Endothelial cell of umbilical vein (primary cell): ENCODE results near the gene COASY. TPM values are rescaled to one million over a fixed set of nuclear protein-coding genes. Genes with fewer than 3 reads are reported as not detected.

ENCODE experiments used
- BruUV-seq: library from RNA; stranded (reverse); fragments of 400-500 nt; replicated peaks from 2 replicates; lab custom pipeline; 2021; lab: Mats Ljungman, UMichigan
- CTCF ChIA-PET: fragments of 300-600, 350-600 bp; sonication (Branson Sonifier 250); formaldehyde crosslinking; loops from one replicate; lab custom pipeline; 2021; ENCODE audit warnings: antibody characterized with exemption, inconsistent platforms; lab: Charles Lee
- POLR2A ChIA-PET: fragments of 300-600, 350-600 bp; sonication (Branson Sonifier 250); formaldehyde crosslinking; loops from one replicate; lab custom pipeline; 2021; ENCODE audit warnings: antibody characterized with exemption, inconsistent platforms; lab: Charles Lee
- DNase-seq: peaks from one replicate; pipeline ENCODE4 v3.0.0-alpha.2; 2011; ENCODE audit warnings: low read depth, low spot score
- FAIRE-seq: peaks from 2 replicates; lab custom pipeline; 2011; peaks lifted over from hg19 to GRCh38; lab: Jason Lieb, UNC
- H2AFZ ChIP-seq: 2 replicates; pipeline ENCODE4 v1.6.0; 2012; ENCODE audit warnings: low read depth, low read length, control low read depth, inconsistent platforms
- H3K27ac ChIP-seq: 2 replicates; pipeline ENCODE4 v1.5.1; 2011; ENCODE audit warnings: low read depth, mild to moderate bottlenecking, control low read depth, low read length, moderate library complexity; ENCODE audit not compliant: insufficient read depth
- H3K27me3 ChIP-seq, 2 experiments: 2 replicates each; pipeline versions ENCODE4 v1.6.0 to v1.6.1; 2011; ENCODE audit warnings: low read length in 2 of 2, mixed read lengths in 1 of 2; ENCODE audit not compliant: control insufficient read depth in 2 of 2, insufficient read depth in 2 of 2
- H3K36me3 ChIP-seq, 2 experiments: 2 replicates in 1 of 2; 3 replicates in 1 of 2; pipeline ENCODE4 v1.5.1; 2011; ENCODE audit warnings: low read length in 2 of 2, mild to moderate bottlenecking in 1 of 2, moderate library complexity in 1 of 2; ENCODE audit not compliant: control insufficient read depth in 2 of 2, insufficient read depth in 2 of 2; ENCODE audit errors: extremely low read depth in 1 of 2
- H3K4me1 ChIP-seq: 3 replicates; pipeline ENCODE4 v1.5.1; 2011; ENCODE audit warnings: mild to moderate bottlenecking, low read length; ENCODE audit not compliant: control insufficient read depth, insufficient read depth; ENCODE audit errors: extremely low read depth
- H3K4me2 ChIP-seq: 2 replicates; pipeline ENCODE4 v1.6.1; 2011; ENCODE audit warnings: low read length, control low read depth, mixed read lengths; ENCODE audit not compliant: insufficient read depth
- H3K4me3 ChIP-seq, 3 experiments: fragments of 200-600 bp in 1 of 3; sonication (generic), shearing (Covaris generic) in 1 of 3; replicated peaks in 1 of 3; 2 replicates each; pipeline ENCODE4 v1.5.1; 2011 to 2016; ENCODE audit warnings: control low read depth in 3 of 3, low read length in 3 of 3, mild to moderate bottlenecking in 2 of 3, inconsistent platforms in 1 of 3, low read depth in 1 of 3, moderate library complexity in 1 of 3; ENCODE audit not compliant: insufficient read depth in 1 of 3
- H3K79me2 ChIP-seq: 2 replicates; pipeline ENCODE4 v1.6.0; 2012; ENCODE audit warnings: low read length, inconsistent platforms; ENCODE audit not compliant: control insufficient read depth, insufficient read depth
- H3K9ac ChIP-seq: replicated peaks from 2 replicates; pipeline ENCODE3; 2011; ENCODE audit warnings: low read length, control low read depth; ENCODE audit not compliant: insufficient read depth; ENCODE audit errors: extremely low read depth
- H3K9me1 ChIP-seq: replicated peaks from 3 replicates; pipeline ENCODE4 v1.6.0; 2011; ENCODE audit warnings: mild to moderate bottlenecking, low read length; ENCODE audit not compliant: control insufficient read depth, insufficient read depth; ENCODE audit errors: extremely low read depth
- H3K9me3 ChIP-seq: replicated peaks from 2 replicates; pipeline ENCODE4 v1.5.1; 2012; ENCODE audit warnings: low read length, inconsistent platforms; ENCODE audit not compliant: control insufficient read depth, insufficient read depth
- H4K20me1 ChIP-seq: replicated peaks from 2 replicates; pipeline ENCODE3; 2011; ENCODE audit warnings: mild to moderate bottlenecking, low read length; ENCODE audit not compliant: control insufficient read depth, insufficient read depth; ENCODE audit errors: extremely low read depth
- EZH2 ChIP-seq: IDR thresholded peaks from 2 replicates; pipeline ENCODE4 v1.6.1; 2012; ENCODE audit warnings: borderline replicate concordance, low read depth, mild to moderate bottlenecking, moderate library complexity, low read length, inconsistent platforms; ENCODE audit not compliant: severe bottlenecking
- FOS ChIP-seq: IDR thresholded peaks from 2 replicates; pipeline ENCODE4 v1.6.1; 2011; ENCODE audit warnings: mild to moderate bottlenecking, low read length, moderate library complexity, borderline replicate concordance; ENCODE audit not compliant: insufficient read depth
- JUN ChIP-seq: IDR thresholded peaks from 2 replicates; pipeline ENCODE4 v1.6.1; 2011; ENCODE audit warnings: borderline replicate concordance, low read depth; ENCODE audit not compliant: insufficient read length, insufficient read depth
- MYC ChIP-seq: IDR thresholded peaks from one replicate; pipeline ENCODE4 v1.6.1; 2011; ENCODE audit warnings: mild to moderate bottlenecking, low read depth, low read length
- POLR2A ChIP-seq: IDR thresholded peaks from 2 replicates; pipeline ENCODE4 v1.6.1; 2012; ENCODE audit warnings: low read depth, mild to moderate bottlenecking, control low read depth, low read length
- POLR2AphosphoS5 ChIP-seq: IDR thresholded peaks from 2 replicates; pipeline ENCODE4 v1.6.1; 2012; ENCODE audit warnings: low read depth, mild to moderate bottlenecking, control low read depth, low read length, moderate library complexity; ENCODE audit not compliant: insufficient read depth
- dilution Hi-C: fragments of 300-500 bp; cut with MboI; formaldehyde crosslinking; loops from one replicate; pipeline ENCODE4 v1.15.0; 2019; ENCODE audit warnings: low sequenced_read_pairs; ENCODE audit not compliant: extremely low pct_ligation_motif_present
- intact Hi-C: fragments of 100-400 bp; cut with micrococcal nuclease; formaldehyde crosslinking; loops from one replicate; pipeline ENCODE4 v1.10.0; 2022
- polyA plus RNA-seq, 4 experiments: library from polyadenylated mRNA; depleted of rRNA in 3 of 4; stranded (reverse) in 3 of 4; unstranded in 1 of 4; fragments of >200 nt; gene quantifications; 2 replicates each; pipeline versions ENCODE4 v1.2.1 to v1.2.3, GENCODE V29; 2011 to 2012; ENCODE audit warnings: missing spikeins in 1 of 4
- total RNA-seq: library from RNA; stranded (reverse); gene quantifications from 2 replicates; pipeline ENCODE4 v1.2.3, GENCODE V29; 2021

Gene COASY
- total and polyA plus RNA-seq, 2 donors (not counting 3 experiments of a cell fraction or from before 2014, with no cell fraction given): 39.6 to 69.2 TPM

- Histone ChIP-seq H3K9ac (peak overlapping the region; percentile 92), H3K9me3 (no peaks in the 10 kb centered on the region), H3K4me3 (peak overlapping the region; percentile 51 to 65 (median 52)), H3K27ac (peak overlapping the region; percentile 77), H3K4me1 (peaks cover 14% of the 10 kb centered on the region), H3K79me2 (peaks cover 17% of the 10 kb centered on the region), H3K27me3 (no peaks in the 10 kb centered on the region), H3K36me3 (no peaks in the 10 kb centered on the region), H3K4me2 (peak overlapping the region; percentile 94), H2AFZ (peak overlapping the region; percentile 40), H3K9me1 (no peaks in the 10 kb centered on the region), H4K20me1 (no peaks in the 10 kb centered on the region)
- peak; percentile 98 for FAIRE-seq
- no peak for TF ChIP-seq MYC
- no peak for TF ChIP-seq JUN
- peak; percentile 86 for TF ChIP-seq POLR2A
- TF ChIP-seq EZH2: no peak
- TF ChIP-seq POLR2AphosphoS5: peak; percentile 90
- peak; percentile 89 for DNase-seq
- ChIA-PET POLR2A (no interaction called here), CTCF (interaction anchor here (1.0 to 1.7 kb wide), 6 partner anchors 18 to 332 kb away, joined by 3 to 11 read pairs (median 4); partner anchors contain the start of genes NAGLU and PSMC3IP)
- dilution Hi-C loops (no loop called here), intact Hi-C loops (loop anchor here (2.0 kb wide), 1 partner anchor 18 kb away; the partner anchor contains the start of gene NAGLU)
- TSS peak; percentile 43 for BruUV-seq
These were observed 7.5 kb upstream of the COASY start for GRCh38 chr17:42554250-42555121.

- FAIRE-seq: no peak
- Histone ChIP-seq H3K9ac (peak overlapping the region; percentile 92), H3K79me2 (peaks cover 17% of the 10 kb centered on the region), H3K27me3 (no peaks in the 10 kb centered on the region), H4K20me1 (no peaks in the 10 kb centered on the region), H3K9me3 (no peaks in the 10 kb centered on the region), H3K4me2 (peak overlapping the region; percentile 94), H3K36me3 (no peaks in the 10 kb centered on the region), H3K27ac (peak overlapping the region; percentile 77), H2AFZ (peak overlapping the region; percentile 40), H3K4me3 (peak overlapping the region; percentile 51 to 65 (median 52)), H3K4me1 (peaks cover 14% of the 10 kb centered on the region), H3K9me1 (no peaks in the 10 kb centered on the region)
- ChIA-PET CTCF (interaction anchor here (1.2 to 1.6 kb wide), 3 partner anchors 35 to 236 kb away, joined by 3 to 4 read pairs (median 3); no protein-coding TSS in a partner anchor), POLR2A (no interaction called here)
- no peak for DNase-seq
- TSS peak; percentile 91 for BruUV-seq
- TF ChIP-seq JUN (no peak), POLR2AphosphoS5 (no peak), FOS (no peak)
- intact Hi-C loops: loop anchor here (2.0 kb wide), 1 partner anchor 18 kb away; the partner anchor contains the start of gene NAGLU
- dilution Hi-C loops: no loop called here
These were observed 6.8 kb upstream of the COASY start for GRCh38 chr17:42555122-42555622.
